Fibroblast of upper back skin (primary cell): ENCODE data around the gene FAT2.
"Not testable (repeated sequence)": the region's sequence is repeated elsewhere in the genome, so short reads cannot be mapped to it uniquely, and the experiment has no call there.

Experiments
- DNase-seq: peaks from one replicate; pipeline ENCODE4 v3.0.0-alpha.2; 2013

FAT2 gene

DNA sequence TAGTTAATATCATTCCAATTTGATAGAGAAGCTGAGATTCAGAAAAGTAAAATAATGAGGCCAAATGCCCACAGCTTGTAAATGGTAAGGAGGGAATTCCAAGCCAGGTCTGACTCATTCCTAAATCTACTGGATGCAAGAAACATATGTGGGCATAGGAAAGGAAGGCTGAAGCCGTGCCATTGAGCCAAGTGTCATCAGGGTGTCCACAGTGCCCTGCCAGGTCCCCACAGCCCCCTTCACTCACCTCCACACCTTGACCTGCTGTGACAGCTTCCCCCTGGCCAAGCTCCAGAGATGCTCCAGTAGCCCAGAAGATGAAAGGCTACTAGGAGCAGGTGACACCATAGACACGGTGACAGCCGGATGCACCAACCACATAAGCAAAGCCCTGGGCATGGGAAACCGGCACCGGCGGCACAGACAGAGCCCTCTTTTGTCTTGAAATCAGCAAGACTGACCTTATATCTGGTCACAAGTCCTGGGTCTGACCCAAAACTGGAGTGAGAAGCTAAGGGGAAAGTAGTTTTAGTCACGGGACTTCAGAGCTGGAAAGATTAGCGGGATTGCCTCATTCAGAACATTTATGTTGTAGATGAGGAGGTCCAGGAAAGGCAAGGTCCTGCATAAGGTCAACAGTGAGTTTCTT lies 20.1 kb upstream of the FAT2 start:
- no peak for DNase-seq

DNA sequence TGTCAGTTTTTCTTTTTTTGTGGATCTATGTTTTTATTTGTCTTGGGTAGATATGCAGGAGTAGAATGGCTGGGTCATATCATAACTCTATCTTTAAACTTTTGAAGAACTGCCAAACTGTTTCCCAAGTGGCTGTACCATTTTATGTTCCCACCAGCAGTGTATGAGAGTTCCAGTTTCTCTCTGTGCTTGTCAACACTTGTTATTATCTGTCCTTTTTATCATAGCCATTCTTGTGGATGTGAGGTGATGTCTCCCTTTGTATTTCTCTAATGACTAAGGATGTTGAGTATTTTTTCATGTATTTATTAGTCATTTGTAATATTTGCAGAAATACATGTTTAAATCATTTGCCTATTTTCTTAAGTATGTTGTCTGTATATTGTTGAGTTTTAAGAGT lies 17.4 kb upstream of the FAT2 start:
- DNase-seq, result no peak

DNA sequence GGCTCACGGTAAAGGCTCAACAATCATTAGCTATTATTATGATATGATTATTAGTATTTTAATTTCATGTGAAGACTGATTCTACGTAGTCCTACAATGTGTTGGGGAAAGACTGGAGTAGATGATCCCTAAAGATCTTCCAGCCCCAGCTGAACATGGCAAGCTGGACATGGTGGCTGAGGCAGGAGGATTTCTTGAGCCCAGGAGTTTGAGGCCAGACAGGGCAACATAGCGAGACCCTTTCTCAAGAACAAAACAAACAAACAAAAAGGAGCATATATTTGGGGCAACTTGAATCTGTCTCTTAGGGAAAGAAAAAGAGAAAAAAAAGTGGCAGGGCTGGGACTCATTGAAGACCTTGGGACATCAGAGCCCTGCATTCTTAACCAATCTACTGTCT lies 16.2 kb upstream of the FAT2 start:
- DNase-seq, result no peak

DNA sequence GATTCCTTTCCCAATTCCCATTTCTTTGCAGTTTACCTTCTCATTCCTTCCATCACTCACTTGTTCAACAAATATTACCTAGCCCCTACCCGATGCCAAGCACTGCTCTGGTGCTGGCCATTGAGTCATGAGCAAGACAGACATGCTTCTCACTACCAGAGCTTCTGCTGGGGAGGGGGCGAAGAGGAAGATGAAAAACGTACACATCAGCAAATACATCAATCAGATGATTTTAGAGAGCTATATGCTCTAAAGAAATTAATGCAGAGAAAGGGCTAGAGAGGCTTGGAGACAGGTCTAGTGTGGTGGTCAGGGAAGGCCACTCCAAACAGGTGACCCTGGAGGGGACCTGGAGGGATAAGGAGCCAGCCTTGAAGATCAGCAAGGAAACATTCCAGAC lies 14.4 kb upstream of the FAT2 start:
- no peak for DNase-seq

DNA sequence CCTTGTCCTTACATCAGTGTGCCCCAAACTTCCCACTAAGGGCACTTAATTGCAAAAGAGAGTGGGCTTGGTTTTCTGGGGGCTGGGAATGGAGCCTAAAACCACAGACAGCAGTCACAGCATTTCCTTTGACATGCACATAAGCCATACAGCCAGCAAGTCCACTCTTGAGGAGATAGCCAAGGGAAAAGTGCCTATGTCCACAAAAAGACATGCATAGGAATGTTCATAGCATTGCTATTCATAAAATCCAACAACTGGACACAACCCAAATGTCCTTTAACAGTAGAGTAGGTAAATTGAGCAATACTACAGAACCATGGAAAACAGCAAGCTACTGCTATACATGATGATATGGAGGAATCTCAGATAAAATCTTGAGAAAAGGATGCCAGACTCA lies 11.7 kb upstream of the FAT2 start:
- peak; percentile 50 for DNase-seq

DNA sequence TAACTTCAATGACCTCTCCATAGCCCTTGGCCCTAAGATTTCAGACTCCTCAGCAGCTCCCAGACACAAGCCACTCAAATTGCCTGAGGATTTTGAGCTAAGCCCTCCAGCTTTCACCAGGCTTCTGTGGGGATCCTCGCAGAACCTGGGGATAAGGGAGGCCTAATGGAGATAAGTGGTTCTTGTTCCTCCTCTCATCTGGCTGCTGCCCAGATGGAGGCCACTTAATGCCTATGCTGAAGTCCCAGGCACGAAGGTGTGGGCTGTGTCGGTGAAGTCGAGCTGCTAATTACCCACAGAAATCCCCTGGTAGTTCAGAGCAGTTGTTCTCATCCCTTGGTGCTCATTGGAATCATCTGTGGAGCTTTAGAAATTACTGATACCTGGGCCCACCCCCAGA lies 10.3 kb upstream of the FAT2 start:
- DNase-seq, result no peak

DNA sequence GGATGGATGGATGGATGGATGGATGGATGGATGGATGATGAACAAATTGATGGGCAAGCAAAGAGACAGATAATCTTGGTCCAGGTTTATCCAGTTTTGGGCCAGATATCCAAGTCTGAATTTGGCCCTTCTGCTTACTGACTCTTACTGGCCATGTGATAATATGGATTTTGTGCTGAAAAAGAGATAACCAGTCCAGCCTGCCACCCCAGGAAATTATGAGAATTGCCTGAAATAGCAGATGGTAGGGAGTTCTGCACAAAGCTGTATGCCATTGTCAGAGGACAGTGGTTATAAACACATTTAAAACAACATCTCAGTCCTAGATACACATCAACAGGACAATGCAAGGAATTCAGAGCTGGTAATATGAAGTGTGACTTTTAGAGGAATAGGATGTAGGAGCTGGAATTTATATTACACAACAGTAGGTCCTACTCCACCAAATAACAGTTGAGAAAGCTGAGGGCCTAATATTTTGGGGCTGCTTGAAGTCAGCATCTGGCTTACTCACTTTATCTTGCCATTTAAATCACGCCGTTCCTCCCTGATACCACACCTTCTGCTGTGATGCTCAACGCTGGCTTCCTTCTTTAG lies 9.0 kb upstream of the FAT2 start:
- DNase-seq, result no peak

DNA sequence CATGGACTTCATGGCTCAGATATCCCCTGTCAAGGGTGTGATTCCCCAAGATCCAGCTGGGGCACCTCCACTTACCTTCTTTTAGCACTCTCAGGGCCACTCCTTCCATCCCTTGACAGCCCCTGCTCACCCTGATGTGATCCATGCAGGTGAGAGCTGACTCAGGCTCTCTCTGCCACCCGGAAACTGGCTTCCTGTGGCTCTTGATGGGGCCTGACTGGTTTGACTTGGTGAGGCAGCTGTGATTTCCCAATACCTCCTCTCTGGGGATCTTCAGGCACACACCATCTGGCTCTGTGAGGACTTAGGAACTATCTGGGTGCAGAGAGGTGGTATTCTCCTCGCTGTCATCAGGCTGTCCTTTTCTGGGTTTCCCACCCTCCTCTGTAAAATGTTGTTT lies 7.9 kb upstream of the FAT2 start:
- no peak for DNase-seq

DNA sequence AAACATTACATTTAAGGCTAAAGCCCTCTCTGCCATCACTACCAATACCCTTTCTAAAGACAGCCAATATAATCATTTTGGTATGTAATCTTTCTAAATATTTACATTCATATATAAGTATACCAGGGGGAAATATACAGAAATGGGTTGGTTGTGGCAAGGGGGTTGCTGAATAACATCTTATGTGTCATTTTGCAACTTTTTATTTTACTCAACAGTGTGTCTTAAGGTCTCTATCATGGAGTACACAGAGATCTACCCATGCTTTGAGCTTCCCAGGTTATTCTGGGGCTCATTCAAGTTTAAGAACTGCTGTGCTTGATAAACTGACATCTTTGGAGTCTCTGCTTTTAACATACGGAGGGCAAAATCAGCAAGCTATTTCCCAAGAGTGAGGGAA lies 7.4 kb upstream of the FAT2 start:
- no peak for DNase-seq

DNA sequence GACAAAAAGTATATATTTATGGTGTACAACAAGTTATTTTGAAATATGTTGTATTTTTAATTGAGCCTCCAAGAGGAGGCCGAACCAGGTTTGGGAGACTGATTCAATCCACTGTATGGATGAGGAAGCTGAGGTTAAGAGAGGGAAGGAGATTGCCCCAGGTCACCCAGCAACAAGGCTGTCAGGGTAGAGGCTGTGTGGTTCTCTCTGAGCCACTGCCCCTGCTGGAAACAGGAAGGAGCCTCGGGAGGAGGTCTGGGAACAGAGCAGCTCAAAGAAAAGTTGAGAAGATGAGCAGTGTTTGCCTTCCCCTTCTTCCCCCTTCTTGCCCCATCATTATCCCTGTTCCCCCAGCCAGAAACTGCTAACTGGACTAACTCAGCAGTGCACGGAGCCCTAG lies 6.6 kb upstream of the FAT2 start:
- no peak for DNase-seq

DNA sequence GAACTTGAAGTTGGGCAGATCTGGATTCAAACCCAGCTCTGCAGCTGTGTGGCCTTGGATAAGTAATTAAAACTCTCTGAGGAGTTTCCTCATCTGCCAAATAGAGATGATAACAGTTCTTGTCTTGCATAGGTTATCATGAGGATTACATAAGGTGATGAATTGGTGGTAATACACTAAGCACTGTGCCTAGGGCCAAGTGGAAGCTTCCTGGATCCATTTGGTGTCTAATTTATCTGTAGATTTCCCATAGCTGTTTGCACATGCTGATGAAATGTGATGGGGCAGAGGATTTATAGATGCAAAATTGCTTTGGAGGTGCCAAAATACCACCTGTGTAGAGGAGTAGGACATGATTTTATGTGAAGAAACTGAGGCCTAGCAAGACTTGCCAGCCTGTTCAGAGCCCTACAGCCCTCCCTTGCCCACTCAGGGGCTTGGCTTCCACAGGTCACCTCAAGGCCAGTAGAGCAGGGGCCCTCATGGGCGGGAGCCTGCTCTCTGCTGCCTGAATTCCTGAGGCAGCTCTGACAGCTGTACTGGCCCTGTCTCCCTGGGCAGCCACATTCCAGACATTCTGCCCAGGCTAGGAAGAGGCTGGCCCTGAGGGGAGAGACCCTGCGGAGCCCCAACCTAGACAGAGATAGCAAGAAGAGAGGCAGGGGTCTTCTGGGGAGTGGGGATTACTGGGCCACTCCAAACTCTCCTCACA lies 5.9 kb upstream of the FAT2 start:
- DNase-seq, result peak; percentile 22

DNA sequence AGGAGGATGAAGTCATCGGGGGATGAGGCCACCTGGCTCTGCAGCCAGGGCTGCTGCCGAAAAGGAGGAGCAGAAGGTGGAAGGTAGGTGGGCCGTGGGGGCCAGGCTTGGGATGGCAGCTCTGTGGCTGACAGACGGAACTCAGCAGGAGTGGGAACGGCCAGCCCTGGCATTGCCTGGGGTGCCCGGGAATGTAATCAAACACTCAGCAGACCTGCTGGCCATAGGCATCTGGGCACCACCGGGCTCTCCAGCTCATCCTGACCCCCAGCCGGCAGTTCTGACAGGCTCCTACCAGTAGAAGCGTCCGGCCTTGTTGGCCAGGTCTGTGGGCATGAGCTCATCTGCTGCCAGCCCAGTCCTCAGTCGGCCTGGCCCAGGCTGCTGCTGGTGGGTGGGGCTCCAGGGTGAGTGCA lies 4.3 kb upstream of the FAT2 start:
- no peak for DNase-seq

DNA sequence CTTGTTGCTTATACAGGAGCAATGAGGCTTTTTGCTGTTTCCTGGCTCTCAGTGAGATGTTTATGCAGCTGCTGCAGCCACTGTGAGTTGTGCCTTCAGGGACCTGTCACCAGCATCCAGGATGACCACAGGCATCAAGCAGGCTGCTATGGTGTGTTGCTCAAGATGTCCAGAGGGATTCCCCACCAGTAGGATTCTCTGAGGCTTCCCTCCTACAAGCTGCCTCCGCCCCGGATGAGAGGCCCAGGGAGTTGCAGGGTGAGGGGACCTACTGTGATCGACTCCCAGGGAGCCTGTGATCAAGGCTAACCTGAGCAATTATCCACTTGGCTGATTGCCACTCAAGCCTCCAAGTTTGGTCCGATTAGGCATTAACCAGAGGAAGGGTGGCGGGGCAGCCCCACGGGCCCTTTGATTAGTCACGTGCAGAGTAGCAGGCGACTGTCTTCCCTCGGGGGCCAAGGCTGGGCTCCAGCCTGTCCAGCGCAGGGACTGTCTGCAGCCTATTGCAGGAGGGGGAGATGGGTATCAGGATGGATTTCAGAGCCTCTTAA lies 1.8 kb upstream of the FAT2 start:
- no peak for DNase-seq

DNA sequence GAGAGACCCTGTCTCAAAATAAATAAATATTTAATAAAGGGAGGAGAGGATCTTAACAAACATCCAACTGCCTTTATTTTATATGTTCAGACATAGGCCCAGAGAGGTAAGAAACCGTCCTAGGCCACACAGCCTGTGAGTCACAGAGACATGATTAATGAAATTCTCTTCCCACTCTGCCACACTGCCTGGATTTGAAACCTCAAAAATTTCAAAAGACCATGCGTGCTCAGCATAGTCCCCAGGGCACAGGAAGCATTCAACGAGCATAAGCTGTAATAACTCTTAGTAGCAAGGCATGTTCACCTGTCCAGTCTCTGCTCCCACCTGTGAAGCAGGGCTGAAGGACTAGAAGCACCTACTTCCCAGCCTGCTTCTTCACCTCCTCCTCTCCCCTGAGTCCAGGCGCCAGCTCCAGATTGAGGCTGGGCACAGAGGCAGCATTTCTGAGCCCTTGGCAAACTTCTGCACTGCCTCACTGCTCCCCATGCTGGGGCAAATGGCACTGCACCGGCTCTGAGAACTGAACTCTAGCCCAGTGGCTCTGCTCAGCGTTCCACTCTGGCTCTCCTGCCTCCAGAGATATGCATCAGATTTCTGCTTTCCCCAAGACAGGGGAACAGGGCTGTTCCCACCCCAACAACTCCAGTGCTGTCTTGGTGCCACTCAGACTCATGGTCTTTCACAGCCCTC lies 1.1 kb downstream of the FAT2 start:
- DNase-seq, result no peak

DNA sequence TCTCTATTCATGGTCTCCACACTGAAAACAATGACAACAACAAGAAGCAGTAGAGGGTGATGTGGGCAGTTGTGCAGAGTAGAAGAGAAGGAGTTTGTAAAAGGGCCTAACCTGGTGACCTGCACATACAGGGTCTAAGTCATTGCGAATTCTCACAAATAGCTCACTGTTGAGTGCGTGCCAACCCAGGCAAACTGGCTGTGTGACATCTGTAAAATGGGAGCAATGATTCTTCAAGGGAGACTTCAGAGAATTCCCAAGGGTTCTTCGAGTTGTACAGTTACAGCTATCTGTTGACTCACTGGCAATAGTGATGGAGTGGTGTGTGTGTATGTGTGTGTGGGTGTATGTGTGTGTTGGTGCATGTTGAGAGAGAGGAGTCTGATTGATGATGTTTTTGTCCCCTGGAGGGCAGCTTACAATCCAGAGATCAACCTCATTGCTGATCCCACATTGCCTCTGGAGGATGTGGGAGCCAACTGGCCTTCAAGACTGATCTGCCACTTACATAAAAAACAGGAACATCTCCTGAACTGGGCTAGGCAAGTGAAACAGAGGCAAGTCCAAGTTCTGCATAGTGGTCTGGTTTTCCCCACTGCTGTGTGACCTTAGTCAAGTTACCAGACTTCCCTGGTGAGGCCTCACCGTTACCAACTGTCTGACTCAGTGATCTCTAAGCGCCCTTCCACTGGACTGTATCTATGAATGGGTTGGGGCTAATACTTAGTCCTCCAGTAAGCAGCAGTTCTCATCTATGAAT lies 3.2 kb downstream of the FAT2 start:
- DNase-seq, result no peak

DNA sequence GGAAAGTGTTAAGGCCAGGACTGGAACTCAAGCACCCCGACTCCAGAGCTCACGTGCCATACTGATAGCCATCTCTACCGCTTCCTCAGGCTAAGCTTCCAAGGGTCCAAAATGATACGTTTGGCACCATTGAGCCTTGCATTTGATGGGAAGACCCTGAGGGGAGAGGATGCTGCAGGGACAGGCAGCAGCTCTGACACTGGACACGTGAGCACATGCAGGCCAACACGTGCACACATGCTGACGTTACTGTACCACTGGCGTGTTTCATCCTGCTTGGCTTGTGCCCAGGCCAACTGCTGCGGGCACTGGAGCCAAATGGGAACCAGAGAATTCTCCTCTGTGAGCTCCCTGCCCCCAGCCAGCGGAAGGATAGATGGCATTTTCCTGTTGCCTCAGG lies 5.2 kb downstream of the FAT2 start:
- no peak for DNase-seq

DNA sequence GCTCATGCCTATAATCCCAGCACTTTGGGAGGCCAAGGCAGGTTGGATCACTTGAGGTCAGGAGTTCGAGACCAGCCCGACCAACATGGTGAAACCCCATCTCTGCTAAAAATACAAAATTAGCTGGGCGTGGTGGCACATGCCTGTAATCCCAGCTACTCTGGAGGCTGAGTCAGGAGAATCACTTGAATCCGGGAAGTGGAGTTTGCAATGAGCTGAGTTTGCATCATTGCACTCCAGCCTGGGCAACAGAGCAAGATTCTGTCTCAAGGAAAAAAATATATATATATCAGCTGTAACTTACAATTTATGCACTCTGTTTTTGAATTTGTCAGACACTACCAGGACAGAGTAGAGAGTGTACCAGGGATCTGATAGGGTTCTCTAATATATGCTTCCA lies 5.8 kb downstream of the FAT2 start:
- not testable (repeated sequence) for DNase-seq

DNA sequence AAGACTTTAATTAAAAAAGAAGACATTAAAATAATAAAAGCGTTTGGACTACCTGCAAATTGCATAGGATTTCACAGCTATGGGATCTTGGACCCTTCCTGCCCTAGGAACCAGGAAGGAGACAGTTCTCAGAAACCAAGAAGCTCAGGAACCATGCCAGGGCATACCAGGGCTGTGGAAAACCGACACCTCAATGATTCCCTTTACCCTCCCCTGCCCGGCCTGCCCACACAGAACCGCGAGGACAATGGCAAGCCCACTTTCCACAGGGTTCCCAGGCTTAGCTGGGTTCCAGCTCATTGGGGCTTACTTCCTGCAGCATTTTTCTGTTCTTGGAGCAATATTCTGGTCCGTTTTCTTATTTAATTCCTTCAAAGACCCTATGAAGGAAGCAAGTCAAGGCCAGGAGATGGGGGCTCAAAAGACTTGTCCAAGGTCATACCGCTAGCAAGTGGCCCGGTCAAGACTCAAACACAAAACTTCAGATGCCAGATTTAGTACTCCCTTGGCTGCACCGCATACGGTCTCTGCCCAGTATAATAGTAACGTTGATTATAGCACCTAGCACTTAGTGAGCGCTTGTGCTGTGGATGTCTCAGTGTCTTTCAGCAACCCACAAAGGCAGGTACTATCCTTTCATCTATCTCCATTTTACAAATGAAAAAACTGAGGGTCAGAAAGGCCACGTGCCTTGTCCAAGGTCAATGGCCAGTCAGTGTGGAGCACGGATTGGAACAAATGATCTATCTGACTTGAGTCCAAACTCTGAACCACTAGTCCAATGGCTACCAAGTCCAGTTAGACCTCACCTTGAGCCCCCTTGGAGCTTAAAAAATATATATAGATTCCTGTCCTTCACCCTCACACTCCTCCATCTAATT lies 6.8 kb downstream of the FAT2 start:
- DNase-seq, result no peak

DNA sequence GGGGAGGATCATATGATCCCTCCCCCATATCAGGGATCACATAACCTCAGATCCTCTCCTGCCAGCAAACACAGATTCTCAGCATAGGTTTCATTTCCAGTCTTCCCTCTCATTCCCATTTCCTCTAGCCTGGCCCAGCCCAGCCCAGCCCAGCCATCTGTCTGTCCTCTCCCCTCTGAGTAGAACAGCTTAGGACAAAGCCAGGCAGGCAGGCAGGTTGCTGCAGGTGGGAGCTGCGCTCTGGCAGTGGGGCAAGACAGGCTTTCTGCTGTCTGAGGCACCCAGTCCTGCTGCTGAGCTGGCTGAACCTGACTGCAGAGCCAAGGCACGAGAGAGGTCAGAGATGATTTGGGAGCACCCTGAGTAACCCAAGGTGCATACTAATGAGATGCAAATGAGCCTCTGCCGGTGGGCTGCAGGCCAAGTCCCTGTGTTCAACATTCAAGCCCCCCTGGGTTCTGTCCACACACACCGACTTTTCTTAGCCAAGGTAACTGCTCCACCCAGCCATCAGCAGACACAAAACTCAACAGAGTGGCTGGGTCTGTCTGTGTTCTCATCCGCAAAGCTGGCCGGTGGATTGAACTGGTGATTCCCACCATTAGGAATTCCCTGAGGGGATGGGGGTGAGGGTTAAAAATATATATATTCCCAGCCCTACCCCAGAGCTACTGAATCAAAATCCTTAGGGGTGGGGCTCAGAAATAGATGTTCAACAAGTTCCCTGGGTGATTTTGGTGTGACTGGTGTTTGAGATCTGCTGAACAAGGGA lies 9.1 kb downstream of the FAT2 start:
- DNase-seq, result no peak

DNA sequence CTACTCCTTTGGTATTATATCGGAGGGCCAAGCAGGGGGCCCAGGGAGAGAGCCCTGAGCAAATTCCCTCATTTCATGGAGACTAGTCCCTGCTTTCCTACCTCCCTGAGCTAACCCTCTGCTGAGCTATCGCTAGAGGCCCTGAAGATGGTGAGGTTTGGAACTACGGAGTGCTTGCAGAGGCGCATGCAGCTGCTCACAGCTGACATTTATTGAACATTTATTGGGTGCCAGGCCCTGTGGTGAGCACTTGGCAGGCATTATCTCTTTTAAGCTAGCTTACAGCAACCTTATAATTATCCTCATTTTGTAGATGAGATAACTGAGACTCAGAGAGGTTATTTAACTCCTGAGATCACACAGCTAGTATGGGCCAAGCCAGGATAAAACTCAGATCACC lies 9.8 kb downstream of the FAT2 start:
- DNase-seq, result no peak

DNA sequence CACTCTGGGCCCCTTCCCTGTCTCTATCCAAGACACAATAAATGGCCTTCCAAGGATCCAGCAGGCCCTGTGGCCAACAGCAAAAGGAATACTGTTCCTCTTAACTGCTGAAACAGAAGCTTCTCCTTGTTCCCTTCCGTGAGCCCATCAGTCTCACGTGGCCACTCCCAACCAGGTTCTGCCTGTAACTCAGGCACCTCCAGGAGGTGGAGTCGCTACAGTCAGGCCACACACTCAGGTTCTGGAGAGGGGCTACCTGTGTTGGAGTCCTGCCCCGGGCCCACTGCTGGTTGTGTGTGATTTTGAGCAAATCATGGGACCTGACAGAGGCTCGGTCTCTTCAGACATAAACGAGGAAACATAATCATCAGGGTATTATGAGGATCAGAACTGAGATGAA lies 10.3 kb downstream of the FAT2 start:
- no peak for DNase-seq
